Activated CD4-positive, alpha-beta T cell treated with anti-CD3 and anti-CD28 coated beads for 48 hours (primary cell): ENCODE data around the gene PLP1.
A peak's percentile ranks its signal among the peaks of the same experiment; 100 is the strongest.

ENCODE experiments used
- DNase-seq: peaks from one replicate; pipeline ENCODE4 v3.0.0-alpha.2; 2020

Gene PLP1

DNA sequence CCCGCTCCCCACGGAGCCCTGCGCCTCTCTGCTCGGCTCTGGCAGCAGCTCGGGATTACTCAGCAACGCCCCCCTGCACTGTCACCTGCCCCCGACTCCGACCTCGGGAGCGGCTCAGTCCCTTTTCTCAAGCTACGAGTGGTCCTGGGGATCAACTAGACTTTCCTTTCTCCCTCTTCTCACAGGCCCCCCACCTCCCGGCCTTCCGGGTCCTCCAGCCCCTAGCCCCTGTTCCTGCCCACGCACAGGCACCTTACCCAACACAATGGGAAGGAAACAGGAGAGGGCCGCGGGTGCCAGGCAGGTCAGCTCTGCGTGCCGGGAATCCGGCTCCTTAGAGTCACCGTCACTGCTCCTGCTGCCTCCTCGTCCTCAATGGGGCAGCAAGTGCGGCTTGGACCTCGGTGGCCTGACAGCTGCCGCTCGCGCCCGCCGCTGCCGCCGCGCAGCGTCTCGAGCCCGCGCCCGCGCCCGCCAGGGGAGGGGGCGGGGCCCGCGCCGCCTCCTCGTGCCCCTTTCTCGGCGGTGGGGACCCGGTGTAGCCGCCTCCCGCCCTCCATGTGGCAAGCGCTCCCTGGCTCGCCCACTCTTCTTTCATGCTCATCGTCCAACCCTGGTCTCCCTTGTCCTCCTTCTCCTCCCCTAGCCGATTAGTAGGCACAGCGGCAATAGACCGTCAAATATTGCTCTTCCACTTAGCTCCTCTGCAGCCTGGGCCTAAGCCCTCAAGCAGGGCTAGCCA is 55.3 kb downstream of the PLP1 start, which contains the start of gene RAB9B:
RAB9B (minus strand) TSS at position 455 of the 742 bp plus-strand sequence. CDS start 6,473 bp downstream, outside the sequence.
- DNase-seq: peak; percentile 73

DNA sequence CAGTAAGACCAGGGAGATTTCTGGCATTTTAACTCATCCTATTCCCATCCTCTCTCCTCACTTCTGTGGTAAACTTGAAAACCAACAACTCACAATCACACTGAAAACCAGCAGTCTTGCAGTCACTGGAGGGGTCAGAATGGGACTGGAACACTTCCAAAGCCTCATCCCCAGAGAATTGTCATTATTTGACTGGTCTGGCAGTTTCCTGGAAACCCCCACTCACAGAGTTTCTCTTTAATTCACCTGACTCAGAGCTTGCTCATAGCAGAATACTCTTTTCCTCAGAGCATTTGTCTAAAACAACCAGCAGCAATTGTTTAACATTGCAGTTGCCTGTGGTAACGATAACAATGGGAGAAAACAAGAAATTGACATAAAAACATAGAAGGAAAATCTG is 62.8 kb downstream of the PLP1 start:
- peak; percentile 27 for DNase-seq
